Measurements from ENCODE around the gene GRPEL1.
"Not testable (repeated sequence)": the region's sequence is repeated elsewhere in the genome, so short reads cannot be mapped to it uniquely, and the experiment has no call there.

GRPEL1 gene

DNA sequence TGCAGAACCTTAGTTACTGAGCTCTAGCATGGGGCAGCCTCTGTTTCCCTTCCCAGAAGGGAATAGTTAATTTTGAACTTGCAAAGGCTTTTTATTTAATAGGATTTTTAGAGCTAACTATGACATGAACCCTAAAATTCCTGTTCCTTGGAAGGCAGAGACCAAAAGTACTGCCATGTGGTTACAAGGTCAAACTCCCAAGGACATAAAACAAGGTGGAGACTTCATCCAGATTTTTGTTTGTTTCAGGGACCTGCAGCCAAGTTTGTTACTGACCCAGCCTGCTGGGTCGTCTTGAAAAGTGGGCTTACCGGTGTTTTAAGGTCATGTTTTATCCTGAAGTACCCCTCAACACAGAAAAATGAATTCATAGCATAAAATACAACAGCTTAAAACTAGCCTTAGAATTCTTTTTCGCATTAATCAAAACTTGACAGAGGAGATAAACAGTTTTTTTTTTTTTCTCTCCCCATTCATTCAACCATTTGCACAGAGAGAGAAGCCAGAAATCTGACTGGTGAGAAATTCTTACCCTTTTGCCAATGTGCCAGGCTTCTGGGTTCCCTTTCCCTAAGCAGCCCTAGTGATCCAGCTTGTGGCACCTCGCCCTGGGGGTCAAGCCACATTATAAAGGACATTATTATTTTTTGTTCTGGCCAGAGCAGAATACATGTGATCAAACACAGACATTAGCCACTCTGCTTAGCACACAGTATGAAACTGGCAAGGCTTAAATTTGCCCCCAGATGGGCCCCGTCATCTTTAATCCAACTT, 21.5 kb upstream of the GRPEL1 start:
- TF ChIP-seq, protein P1, sequence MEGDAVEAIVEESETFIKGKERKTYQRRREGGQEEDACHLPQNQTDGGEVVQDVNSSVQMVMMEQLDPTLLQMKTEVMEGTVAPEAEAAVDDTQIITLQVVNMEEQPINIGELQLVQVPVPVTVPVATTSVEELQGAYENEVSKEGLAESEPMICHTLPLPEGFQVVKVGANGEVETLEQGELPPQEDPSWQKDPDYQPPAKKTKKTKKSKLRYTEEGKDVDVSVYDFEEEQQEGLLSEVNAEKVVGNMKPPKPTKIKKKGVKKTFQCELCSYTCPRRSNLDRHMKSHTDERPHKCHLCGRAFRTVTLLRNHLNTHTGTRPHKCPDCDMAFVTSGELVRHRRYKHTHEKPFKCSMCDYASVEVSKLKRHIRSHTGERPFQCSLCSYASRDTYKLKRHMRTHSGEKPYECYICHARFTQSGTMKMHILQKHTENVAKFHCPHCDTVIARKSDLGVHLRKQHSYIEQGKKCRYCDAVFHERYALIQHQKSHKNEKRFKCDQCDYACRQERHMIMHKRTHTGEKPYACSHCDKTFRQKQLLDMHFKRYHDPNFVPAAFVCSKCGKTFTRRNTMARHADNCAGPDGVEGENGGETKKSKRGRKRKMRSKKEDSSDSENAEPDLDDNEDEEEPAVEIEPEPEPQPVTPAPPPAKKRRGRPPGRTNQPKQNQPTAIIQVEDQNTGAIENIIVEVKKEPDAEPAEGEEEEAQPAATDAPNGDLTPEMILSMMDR (IDR thresholded peaks at IDR 0.05; ENCODE audit: low read depth, low read length), result no peak
- DNase-seq (ENCODE audit: extremely low read depth, low read depth), result no peak

DNA sequence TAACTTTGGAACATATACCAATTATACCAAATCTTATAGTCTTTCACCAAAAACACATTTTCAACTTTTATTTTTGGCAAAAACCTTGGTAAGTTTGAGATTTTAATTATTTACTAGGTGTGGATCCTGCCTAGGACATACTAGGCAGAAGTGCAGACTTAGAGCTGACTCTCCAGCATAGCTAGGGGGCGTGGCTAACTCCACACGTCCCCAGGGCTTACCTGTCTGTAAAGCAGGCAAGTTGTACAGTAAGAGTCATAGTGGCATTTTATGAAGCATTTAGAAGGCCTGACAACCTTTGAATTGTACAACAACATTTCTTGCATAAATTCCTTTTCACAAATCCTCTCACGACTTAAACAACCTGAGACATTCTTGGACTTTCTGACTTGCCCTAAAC, 19.2 kb upstream of the GRPEL1 start:
- TF ChIP-seq, protein P1 (IDR thresholded peaks at IDR 0.05; ENCODE audit: low read depth, low read length), result no peak
- DNase-seq (ENCODE audit: extremely low read depth, low read depth), result no peak

DNA sequence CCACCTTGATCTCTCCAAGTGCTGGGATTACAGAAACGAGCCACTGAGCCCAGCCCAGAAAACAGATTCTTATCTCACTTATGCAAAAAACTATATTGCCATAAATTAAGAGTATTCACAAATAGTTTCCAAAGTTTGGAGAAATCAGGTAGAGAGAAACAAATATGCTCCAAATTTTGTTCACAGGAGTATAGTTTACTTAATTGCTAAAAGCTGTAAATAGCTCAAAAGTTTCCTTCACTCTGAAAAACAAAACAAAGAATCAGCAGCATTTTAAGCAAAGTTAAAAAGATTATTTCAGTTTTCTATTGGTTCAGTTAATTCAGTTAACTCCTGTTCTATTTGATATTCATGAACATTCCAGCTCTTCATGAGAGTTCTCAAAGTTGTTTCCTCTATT, 18.5 kb upstream of the GRPEL1 start:
- TF ChIP-seq, protein P1 (IDR thresholded peaks at IDR 0.05; ENCODE audit: low read depth, low read length), result no peak
- no peak for DNase-seq (ENCODE audit: extremely low read depth, low read depth)

DNA sequence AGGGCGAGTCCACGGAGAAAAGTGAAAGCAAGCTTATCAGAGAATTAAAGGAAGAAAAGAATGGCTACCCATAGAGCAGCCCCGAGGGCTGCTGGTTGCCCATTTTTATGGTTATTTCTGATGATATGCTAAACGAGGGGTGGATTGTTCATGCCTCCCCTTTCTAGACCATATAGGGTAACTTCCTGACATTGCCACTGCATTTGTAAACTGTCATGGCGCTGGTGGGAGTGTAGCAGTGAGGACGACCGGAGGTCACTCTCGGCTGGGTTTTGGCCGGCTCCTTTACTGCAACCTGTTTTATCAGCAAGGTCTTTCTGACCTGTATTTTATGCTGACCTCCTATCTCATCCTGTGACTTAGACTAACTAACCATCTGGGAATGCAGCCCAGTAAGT, 16.7 kb upstream of the GRPEL1 start:
- not testable (repeated sequence) for DNase-seq (ENCODE audit: extremely low read depth, low read depth)

DNA sequence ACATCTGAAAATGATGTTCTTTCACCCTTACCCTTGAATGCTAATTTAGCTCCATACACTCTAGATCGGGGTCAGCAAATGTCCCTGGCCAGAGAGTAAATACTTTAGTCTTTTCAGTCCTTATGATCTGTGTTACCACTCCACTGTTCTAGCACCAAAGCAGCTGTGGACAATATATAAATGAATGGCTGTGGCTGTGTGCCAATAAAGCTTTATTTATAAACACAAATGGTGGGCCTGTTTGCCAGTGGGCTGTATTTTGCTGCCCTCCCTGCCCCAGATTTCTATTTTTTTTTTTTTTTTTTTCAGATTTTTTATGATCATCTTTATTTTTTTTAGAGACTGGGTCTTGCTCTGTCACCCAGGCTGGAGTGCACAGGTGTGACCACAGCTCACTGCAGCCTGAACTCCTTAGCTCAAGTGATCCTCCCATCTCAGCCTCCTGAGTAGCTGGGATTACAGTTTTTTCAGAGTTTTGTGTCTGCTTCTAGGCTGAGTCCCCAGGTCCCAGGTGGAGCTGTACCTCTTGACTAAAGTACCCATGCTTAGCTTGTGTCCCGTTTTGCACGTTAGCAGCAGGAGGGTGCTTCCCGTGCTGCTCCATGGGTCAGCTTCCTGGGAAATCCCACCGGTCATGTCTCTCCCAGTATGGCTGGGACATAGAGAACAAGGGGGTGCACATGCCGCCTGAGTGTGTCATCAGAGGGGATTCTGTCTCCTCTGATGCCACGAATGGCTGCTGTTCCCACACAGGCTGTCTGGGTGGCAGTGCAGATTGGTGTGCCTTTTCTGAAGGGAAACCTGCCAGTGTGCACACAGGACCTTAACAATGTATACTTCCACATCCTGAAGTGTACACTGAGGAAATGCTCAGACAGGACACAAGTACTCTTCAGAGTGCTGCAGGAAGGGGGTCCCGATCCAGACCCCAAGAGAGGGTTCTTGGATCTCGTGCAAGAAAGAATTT, 16.0 kb upstream of the GRPEL1 start:
- TF ChIP-seq, protein P1 (IDR thresholded peaks at IDR 0.05; ENCODE audit: low read depth, low read length), result no peak
- DNase-seq (ENCODE audit: extremely low read depth, low read depth), result no peak

DNA sequence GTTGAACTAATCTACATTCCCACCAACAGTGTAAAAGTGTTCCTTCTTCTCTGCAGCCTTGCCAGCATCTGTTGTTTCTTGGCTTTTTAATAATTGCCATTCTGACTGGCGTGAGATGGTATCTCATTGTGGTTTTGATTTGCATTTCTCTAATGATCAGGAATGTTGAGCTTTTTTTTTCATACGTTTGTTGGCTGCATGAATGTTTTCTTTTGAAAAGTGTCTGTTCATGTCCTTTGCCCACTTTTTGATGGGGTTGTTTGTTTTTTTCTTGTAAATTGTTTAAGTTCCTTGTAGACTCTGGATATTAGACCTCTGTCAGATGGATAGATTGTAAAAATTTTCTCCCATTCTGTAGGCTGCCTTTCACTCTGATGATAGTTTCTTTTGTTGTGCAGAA, 12.0 kb upstream of the GRPEL1 start:
- DNase-seq (ENCODE audit: extremely low read depth, low read depth), result not testable (repeated sequence)

DNA sequence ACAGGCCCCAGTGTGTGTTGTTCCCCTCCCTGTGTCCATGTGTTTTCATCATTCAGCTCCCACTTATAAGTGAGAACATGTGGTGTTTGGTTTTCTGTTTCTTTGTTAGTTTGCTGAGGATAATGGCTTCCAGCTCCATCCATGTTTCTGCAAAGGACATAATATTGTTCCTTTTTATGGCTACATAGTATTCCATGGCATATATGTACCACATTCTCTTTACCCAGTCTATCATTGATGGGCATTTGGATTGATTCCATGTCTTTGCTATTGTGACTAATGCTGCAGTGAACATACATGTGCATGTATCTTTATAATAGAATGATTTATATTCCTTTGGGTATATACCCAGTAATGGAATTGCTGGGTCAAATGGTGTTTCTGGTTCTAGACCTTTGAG, 11.6 kb upstream of the GRPEL1 start:
- DNase-seq (ENCODE audit: extremely low read depth, low read depth), result not testable (repeated sequence)

DNA sequence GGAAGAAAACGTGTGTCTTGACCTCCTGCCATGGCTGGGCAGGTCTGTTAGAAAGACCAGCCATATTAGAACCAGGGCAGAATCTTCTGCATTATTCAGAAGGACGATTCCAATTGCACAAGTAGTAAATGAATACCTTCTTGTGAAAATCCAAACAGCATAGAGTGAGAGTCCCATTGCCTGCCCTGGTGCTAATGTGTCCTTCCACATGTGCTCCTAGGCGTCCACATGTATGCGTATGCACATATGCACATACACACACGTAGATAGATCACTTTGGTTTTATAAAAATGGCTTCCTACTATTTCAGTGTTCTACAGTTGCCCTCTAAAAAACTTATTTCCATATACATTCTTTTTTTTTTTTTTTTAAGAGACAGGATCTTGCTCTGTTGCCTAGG, 10.2 kb upstream of the GRPEL1 start:
- no peak for DNase-seq (ENCODE audit: extremely low read depth, low read depth)
- TF ChIP-seq, protein P1 (IDR thresholded peaks at IDR 0.05; ENCODE audit: low read depth, low read length), result no peak

Measured in AG09319 (cell line).